ENCODE results near the gene PARK7.

The PARK7 gene

DNA sequence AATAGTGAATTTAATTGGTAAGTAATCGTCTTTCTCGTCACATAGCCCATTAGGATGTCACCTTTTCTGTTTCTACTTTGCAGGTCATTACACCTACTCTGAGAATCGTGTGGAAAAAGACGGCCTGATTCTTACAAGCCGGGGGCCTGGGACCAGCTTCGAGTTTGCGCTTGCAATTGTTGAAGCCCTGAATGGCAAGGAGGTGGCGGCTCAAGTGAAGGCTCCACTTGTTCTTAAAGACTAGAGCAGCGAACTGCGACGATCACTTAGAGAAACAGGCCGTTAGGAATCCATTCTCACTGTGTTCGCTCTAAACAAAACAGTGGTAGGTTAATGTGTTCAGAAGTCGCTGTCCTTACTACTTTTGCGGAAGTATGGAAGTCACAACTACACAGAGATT, 23.3 kb downstream of the PARK7 start:
- no peak for DNase-seq (ENCODE audit: low spot score)

DNA sequence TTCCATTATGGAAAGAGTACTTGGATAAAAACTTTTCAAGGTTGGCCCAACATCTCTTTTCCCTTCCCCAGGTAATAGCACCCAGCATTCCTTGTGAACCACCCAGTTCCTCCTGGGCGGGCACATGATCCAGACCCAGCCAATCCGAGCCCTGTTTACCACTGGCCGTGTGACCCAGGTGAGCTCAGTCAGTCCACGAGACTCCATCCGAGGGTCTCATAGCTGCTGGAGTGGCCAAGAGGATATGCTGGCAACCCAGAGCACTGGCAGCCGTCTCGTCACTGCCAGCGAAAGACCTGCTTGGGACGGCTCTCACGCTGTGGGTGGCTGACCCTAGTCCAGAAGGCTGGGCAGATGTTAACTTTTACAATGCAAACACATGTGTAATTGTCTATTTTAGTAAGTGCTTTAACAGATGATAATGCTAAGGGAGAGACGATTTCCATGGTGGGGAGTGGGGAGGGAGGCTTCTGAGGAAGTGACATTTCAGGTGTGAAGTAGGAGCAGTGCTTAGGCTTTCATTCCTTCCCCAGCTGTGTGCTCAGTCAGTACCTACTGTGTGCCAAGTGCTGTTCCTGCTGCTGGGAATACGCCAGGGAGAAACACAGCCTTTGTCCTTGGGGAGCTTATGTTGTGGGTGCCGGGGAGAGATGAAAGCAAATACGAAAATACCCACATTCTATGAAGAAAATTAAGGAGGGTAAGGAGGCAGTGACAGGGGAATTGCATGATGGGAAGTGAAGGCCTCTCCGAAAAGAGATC, 24.5 kb downstream of the PARK7 start:
- no peak for DNase-seq (ENCODE audit: low spot score)

DNA sequence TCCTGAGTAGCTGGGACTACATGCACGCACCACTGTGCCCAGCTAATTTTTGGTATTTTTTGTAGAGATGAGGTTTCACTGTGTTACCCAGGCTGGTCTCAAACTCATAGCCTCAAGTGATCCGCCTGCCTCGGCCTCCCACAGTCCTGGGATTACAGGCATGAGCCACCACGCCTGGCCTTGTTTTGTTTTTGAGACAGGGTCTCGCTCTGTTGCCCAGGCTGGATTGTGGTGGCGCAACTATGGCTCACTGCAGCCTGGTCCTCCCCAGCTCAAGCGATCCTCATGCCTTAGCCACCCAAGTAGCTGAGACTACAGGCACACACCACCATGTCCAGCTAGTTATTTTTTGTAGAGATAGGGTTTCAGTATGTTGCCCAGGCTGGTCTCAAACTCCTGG, 26.0 kb downstream of the PARK7 start:
- no peak for DNase-seq (ENCODE audit: low spot score)

DNA sequence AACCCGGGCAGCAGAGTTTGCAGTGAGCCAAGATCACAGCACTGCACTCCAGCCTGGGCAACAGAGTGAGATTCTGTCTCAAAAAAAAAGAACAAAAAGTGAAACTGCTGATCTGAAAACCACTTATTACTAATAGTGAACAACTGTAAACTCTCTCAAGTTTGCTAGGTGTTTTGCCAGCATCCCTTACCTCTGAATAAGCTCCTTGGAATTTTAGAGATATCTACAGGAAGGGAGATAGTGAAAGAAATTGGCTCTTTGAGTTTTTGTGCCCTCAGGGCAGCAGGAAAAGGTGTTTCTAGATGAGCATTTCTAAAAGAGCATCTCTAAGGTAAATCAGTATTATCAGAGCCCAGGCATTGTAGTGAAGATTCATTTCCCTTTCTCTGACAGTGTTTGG, 27.1 kb downstream of the PARK7 start:
- no peak for DNase-seq (ENCODE audit: low spot score)

DNA sequence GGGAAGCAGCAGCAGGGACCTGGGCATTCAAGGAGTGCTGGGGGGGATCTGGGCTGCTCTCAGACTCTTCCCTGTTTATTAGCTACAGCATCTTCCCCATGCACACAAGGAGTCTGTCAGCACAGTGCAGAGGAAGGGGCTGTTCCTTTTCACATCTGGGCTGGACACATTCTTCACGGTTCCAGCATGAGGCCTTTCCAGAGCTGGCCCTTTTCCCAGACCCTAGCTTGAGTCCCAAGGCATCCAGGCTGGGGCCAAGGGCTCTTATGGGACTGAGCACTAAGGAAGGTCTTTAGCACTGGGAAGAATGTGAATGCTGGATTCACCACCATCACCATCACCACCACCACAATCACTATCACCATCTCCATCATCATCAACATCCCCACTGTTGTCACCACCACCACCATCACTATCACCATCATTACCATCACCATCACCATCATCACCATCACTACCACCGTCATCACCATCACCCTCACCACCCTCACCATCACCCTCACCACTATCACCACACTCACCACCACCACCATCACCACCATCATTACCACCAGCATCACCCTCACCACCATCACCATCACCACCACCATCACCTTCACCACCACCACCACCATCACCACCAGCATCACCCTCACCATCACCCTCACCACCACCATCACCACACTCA, 28.4 kb downstream of the PARK7 start:
- no peak for DNase-seq (ENCODE audit: low spot score)

DNA sequence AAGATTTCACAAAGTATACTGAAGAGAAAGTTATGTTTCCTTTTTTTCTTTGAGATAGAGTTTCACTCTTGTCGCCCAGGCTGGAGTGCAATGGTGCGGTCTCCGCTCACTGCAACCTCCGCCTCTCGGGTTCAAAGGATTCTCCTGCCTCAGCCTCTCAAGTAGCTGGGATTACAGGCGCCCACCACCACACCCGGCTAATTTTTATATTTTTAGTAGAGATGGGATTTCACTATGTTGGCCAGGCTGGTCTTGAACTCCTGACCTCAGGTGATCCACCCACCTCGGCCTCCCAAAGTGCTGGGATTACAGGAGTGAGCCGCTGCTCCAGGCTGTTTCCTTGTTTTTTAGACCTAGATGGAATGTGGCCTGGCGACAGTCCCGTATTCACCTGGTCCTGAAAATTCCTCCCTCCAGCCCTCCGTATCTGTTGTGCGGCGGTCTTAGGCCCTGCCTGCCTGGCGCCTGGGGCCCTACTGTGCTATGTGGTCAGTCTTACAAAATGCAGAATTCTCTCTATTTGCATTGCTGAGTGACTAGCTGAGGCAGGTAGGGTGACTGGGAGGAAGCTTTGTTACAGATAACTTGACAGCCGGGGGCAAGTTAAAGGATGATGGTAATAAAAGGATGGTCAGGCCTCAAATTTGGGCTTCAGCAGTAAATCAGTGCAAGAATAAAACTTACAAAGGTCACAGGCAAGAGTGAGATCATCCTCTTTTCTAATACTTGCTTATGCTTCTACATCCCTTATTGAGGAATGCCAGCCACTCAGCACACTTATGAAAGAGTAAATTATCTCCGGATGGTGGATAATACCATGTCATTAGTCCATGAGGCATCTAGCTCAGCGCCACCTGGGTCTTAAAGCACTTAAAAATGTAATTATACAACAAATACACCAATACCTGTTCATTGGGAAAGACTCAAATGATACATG, 30.3 kb downstream of the PARK7 start:
- no peak for DNase-seq (ENCODE audit: low spot score)

DNA sequence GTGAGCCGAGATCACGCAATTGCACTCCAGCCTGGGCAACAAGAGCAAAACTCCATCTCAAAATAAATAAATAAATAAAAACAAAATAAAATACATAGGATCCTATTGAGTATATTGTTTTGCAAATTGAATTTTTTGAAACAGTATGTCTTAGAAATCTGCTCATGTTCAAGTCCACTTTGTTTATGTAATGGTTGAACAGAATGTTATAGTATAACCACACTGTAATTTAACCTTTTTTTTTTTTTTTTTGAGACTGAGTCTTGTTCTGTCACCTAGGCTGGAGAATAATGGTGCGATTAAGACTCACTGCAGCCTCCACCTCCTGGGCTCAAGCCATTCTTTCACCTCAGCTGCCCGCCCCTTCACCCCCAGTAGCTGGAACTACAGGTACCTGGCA, 31.4 kb downstream of the PARK7 start:
- no peak for DNase-seq (ENCODE audit: low spot score)

DNA sequence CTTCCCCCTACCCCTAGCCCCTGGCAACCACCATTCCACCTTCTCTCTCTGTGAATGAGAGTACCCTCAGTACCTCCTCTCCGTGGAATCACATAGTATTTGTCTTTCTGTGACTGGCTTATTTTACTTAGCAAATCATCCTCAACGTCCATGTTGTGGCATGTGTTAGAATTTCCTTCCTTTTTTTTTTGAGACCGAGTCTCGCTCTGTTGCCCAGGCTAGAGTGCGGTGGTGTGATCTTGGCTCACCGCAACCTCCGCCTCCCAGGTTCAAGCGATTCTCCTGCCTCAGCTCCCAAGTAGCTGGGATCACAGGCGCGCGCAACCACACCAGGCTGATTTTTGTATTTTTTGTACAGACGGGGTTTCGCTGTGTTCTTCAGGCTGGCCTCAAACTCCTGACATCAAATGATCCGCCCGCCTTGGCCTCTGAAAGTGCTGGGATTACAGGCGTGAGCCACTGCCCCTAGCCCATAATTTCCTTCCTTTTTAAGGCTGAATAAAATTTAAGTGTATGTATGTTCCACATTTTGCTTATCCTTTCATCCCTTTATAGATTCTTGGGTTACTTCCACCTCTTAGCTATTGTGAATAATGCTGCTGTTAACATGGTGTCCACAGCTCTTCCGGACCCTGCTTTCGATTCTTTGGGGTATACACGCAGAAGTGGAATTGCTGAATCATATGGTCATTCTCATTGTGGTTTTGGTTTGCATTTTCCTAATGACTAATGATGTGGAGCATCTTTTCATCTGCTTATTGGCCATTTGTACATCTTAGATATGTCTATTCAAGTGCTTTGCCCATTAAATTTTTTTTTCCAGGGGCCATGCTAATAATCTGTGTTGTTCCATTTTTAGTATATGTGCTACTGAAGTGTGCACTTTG, 32.3 kb downstream of the PARK7 start:
- DNase-seq (ENCODE audit: low spot score) = no peak

DNA sequence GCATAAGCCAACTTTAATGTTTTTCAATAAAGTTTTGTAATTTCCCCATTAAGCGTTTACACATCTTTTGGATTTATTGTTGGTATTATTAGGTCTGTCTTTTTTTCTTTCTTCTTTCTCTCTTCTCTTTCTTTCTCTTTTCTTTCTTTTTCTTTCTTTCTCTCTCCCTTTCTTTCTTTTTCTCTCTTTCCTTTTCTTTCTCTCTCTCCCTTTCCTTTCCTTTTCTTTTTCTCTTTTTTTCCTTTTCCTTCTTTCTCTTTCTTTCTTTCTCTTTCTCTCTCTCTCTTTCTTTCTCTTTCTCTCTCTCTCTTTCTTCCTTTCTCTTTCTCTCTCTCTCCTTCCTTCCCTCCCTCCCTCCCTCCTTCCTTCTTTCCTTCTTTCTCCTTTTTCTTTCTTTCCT, 33.3 kb downstream of the PARK7 start:
- DNase-seq (ENCODE audit: low spot score) = no peak

DNA sequence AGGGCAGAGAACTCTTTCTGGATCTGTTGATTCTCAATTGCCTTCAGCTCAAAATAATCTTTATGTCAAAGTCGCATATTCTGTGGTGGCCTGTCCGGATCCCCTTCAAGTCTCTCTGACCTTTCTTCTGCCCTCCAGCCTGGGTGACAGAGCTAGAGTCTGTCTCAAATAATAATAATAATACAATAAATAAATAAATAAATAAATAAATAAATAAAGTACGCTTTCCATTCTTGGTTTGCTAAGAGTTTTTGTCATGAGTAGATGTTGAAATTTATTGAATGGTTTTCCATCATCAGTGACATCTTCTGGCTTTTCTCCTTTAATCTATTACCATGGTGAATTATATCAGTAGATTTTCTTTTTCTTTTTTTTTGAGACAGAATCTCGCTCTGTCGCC, 33.9 kb downstream of the PARK7 start:
- no peak for DNase-seq (ENCODE audit: low spot score)

DNA sequence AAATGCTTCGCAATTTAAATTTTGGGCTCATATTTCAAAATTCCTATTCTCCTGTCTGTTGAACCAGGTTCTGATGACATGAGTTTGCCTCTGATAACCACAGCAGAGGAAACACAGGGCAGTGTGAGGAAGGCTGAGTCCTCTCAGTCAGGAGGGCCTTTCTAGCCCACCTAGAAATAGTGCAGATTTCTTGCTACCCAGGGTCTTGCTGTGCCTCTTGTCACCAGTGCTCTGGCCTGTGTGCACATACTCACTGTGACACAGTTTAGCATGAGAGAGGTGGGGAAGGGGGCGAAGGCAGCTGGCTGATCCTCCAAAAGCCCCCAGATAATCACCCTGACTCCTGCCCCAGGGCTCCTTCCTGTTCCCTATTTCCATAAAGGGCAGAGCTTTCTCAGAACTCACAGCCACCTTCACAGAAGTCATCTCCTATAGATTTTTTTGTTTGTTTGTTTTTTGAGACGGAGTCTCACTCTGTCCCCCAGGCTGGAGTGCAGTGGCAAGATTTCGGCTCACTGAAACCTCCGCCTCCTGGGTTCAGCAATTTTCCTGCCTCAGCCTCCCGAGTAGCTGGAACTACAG, 40.9 kb downstream of the PARK7 start:
- no peak for DNase-seq (ENCODE audit: low spot score)

DNA sequence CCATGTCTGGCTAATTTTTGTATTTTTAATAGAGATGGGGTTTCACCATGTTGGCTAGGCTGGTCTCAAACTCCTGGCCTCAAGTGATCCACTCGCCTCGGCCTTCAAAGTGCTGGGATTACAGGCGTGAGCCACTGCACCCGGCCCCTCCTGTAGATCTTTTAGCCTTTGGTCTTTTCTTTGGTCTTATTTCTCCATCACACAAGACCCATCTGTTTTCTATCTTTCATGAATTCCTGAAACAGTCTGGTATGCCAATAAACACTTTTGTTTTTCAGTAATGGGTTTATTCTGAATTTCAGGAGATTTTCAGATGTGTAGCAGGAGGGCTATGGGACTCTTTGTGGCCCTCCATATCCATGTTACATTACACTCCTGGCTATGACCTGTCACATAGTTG, 41.4 kb downstream of the PARK7 start:
- no peak for DNase-seq (ENCODE audit: low spot score)

DNA sequence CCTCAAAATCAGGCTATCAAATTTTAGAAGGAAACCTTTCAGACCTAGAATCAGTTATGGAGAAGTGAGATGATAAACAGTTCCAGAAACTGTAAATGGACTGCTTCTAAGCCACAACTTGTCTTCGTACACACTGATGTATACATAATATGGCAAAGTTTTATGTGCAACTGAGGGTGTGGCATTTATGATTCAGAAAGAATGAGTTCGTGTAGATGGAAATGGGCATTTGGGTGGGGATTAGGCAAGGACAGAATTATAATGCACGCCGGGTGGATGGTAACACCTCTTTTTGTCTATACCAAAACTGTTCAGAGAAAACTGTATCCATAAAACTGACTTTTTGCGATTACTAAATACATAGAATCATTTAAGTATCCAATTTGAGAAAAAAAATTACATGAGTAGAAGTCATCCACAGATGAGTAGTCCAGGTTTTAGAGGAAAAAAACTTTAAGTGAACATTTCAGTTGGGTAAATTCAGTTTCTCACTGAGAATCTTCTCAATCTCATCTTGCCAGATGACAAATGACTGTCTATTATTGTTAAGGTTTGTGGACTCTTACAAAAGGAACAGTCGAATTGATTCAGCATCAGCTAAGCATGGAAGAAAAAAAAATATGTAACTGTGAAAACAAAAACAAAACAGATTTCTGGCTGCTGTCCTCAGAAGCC, 42.1 kb downstream of the PARK7 start:
- DNase-seq (ENCODE audit: low spot score) = no peak

DNA sequence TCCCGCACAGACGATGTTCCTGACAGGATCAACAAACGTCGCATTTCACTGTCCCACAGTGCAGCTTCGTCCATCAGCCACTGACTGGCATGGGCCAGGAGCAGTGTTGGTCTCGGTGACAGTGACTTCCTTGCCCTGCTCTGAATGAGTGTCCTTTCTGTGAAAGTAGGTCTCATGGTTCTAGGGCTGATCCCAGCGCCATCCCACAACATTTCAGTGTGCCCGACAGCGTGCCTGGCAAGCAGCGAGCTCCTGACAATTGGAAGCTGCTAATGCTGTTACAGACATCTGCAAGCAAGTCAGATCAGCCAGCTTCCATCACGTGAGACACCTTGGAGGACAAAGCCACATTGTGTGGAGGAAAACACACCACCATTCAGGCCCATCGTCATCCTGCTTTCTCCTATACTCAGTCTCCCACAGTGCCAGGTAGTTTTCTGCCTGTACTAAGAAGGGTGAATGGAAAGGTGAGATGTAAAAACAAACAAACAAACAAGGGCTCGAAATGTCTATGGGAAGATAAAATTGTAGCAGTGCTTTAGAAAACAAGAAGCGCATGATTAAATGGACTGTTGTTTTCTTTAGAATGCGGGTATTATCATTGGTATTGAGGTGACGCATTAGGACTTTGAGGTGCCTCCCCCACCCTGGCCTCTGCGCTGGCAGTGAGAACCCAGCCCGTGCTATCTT, 42.7 kb downstream of the PARK7 start:
- DNase-seq (ENCODE audit: low spot score) = no peak

DNA sequence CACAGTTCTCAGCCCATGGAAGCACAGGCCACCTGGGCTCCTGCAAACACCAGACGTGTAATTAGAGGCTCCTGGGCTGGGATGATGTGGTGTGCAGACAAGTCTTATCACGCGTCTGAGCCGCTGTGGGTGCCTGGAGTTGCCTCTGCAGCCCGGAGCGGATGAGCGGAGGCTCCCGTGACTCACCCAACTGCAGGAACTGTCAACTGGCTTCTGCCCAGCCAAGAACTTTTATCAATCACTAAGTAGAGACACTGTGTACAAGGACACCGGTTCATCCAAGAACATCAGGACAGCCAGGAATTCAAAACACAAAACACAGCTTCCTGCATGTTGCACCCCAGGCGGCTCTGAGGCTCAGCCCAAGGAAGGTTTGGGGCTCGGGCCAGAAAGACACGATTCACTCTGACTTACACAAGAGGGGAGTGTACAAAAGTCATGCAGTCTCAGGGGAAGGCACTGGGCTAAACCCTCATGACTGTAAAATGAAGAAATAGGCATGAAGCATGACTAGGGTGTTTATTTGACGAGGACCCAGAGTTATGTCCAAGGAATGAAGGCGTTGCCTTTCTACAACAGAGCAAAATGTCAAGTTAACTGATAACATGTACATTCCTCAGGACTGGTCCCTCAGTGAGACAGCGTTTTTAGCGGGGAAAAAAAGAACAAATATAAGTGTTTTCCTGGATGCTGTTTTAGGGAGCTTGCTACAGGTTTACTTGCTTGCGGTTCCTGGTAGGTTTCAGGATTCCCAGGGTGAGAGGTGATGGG, 43.5 kb downstream of the PARK7 start:
- no peak for DNase-seq (ENCODE audit: low spot score)

DNA sequence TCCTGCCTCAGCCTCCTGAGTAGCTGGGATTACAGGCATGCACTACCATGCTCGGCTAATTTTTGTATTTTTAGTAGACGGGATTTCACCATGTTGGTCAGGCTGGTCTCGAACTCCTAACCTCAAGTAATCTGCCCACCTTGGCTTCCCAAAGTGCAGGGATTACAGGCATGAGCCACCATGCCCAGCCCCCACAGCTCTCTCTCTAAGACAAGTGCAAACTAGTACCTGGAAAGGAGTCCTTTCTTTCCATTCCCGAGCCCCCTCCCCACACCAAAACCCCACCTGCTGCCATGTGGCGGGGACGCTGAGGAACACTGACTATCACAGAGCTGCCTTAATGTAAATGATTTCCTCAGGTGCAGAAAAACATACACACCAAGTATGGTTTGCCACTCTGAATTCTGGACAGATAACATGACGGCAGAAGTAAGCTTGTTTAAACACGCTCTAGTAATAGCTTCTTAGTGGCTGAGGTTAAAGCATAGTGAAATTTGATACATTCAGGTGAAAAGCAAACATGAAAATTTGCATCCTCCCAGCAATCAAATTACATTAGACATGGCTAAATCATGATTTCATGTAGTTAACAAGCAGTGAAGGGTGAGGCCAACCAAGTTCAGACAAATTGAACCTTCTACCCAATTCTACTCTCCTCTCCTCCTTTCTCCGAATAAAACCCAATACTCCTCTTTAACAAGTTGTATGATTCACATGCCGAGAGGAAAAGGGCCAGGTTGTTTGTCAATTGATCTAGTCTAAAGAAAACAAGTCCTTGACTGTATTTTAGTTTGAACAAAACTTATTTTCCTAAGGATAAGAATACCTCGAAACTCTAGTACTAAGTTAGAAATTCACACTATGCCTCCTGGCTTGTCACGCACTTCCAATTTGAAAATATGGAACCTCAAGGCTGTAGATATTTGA, 44.8 kb downstream of the PARK7 start:
- DNase-seq (ENCODE audit: low spot score) = no peak

DNA sequence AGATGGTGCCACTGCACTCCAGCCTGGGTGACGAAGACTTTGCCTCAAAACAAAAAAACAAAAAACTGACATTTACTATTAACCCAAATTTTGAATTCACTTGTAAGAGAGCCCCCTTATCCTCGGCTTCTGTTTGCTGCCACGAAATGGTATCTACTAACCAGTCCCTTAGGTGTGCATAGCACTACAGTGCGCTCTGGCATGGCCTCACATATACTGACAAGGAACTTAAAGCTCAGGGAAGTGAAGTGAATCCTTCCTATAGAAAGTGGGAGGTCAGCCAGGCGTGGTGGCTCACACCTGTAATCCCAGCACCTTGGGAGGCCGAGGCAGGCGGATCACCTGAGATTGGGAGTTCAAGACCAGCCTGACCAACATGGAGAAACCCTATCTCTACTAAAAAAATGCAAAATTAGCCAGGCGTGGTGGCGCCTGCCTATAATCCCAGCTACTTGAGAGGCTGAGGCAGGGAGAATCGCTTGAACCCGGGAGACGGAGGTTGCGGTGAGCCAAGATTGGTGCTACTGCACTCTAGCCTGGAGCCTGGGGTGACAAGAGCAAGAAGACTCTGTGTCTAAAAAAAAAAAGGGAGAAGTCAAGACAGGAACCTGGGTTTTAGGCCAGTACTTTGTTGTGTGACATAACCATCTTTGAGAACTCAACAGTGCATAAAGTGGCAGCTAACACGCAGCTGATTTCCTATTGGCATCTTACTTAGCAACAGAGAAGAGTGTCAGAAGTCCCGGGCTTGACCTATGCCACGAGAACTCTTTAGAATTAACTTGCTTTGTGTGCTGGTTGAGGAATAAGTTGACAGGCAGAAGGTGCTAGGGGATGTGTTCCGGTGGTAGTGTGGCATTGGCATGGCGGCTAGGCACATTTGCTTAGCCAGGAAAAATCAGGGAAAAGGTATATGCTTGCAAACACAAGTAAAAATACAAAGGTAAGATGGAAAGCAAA, 47.8 kb downstream of the PARK7 start:
- DNase-seq (ENCODE audit: low spot score) = no peak

All from D341Med (cell line).